ENCODE measurements around the gene PID1. TPM values are rescaled to one million over a fixed set of nuclear protein-coding genes. Genes with fewer than 3 reads are reported as not detected.

The PID1 gene
- total RNA-seq, 1 experiment from 2014 or later = 2.9 TPM

GRCh38 chr2:229101314-229101713 is 169.8 kb downstream of the PID1 start:
- in situ Hi-C loops (cut with HindIII; ENCODE audit: low pct_unique_long_range_greater_than_20kb, low sequenced_read_pairs) = no loop called here
- Histone ChIP-seq H3K27me3 (ENCODE audit: control insufficient read depth, insufficient read depth, low read length) (no peaks in the 10 kb centered on the region), H3K4me3 (ENCODE audit: low read depth in 2 of 2, low read length in 2 of 2) (no peak overlapping the region), H3K4me1 (ENCODE audit: control insufficient read depth, insufficient read depth, low read length) (no peaks in the 10 kb centered on the region), H3K9me3 (ENCODE audit: control insufficient read depth, insufficient read depth, low read depth, low read length) (no peaks in the 10 kb centered on the region), H3K27ac (ENCODE audit: low read length) (no peak overlapping the region), H3K36me3 (ENCODE audit: control insufficient read depth, insufficient read depth, low read length) (no peaks in the 10 kb centered on the region)
- intact Hi-C loops (cut with micrococcal nuclease; ENCODE audit: unreplicated experiment) = no loop called here
- CTCF ChIA-PET = no interaction called here
- no peak for ATAC-seq
- DNase-seq (ENCODE audit: low read depth, low spot score) = no peak
- POLR2A ChIA-PET = no interaction called here
- no TSS peak for BruUV-seq (replicated peaks)
- TF ChIP-seq POLR2AphosphoS5 (IDR thresholded peaks at IDR 0.05; ENCODE audit: low read depth, low read length) = no peak

DNA sequence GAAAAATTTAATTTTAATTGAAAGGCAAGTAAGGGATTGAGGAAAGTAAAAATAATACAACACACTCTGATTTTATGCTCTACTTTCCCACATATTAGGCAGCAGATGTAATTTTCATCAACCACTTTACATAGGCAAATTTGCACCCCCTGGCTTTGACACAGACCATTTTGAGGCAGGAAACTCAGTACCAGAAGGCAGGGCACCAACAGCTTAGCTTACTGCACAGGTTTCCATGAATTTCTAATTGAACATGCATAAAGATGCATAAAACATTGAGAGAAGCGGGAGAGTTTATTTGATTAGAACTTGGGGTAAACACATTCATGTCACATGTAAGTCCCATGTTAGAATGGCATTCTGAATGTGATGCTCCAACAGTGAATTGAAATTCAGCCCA is 171.9 kb downstream of the PID1 start:
- ATAC-seq = no peak
- in situ Hi-C loops (cut with HindIII; ENCODE audit: low pct_unique_long_range_greater_than_20kb, low sequenced_read_pairs) = no loop called here
- no TSS peak for BruUV-seq (replicated peaks)
- H3K27ac ChIP-seq (ENCODE audit: low read length) = no peak overlapping the region
- no peak overlapping the region for H3K4me3 ChIP-seq (ENCODE audit: low read depth in 2 of 2, low read length in 2 of 2)
- TF ChIP-seq TCF7L2 (IDR thresholded peaks at IDR 0.05; ENCODE audit: low read depth, low read length) = no peak
- TF ChIP-seq CTCF (IDR thresholded peaks at IDR 0.05) = no peak
- no peak for TF ChIP-seq SIN3A (IDR thresholded peaks at IDR 0.05; ENCODE audit: borderline replicate concordance, insufficient read depth, low read depth, low read length)
- no peak for TF ChIP-seq POLR2AphosphoS5 (IDR thresholded peaks at IDR 0.05; ENCODE audit: low read depth, low read length)
- TF ChIP-seq, protein P1, sequence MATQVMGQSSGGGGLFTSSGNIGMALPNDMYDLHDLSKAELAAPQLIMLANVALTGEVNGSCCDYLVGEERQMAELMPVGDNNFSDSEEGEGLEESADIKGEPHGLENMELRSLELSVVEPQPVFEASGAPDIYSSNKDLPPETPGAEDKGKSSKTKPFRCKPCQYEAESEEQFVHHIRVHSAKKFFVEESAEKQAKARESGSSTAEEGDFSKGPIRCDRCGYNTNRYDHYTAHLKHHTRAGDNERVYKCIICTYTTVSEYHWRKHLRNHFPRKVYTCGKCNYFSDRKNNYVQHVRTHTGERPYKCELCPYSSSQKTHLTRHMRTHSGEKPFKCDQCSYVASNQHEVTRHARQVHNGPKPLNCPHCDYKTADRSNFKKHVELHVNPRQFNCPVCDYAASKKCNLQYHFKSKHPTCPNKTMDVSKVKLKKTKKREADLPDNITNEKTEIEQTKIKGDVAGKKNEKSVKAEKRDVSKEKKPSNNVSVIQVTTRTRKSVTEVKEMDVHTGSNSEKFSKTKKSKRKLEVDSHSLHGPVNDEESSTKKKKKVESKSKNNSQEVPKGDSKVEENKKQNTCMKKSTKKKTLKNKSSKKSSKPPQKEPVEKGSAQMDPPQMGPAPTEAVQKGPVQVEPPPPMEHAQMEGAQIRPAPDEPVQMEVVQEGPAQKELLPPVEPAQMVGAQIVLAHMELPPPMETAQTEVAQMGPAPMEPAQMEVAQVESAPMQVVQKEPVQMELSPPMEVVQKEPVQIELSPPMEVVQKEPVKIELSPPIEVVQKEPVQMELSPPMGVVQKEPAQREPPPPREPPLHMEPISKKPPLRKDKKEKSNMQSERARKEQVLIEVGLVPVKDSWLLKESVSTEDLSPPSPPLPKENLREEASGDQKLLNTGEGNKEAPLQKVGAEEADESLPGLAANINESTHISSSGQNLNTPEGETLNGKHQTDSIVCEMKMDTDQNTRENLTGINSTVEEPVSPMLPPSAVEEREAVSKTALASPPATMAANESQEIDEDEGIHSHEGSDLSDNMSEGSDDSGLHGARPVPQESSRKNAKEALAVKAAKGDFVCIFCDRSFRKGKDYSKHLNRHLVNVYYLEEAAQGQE (IDR thresholded peaks at IDR 0.05; ENCODE audit: insufficient read depth in 1 of 2, low read depth in 2 of 2, low read length in 1 of 2) = no peak
- no peaks in the 10 kb centered on the region for H3K36me3 ChIP-seq (ENCODE audit: control insufficient read depth, insufficient read depth, low read length)
- intact Hi-C loops (cut with micrococcal nuclease; ENCODE audit: unreplicated experiment) = no loop called here
- no peak for DNase-seq (ENCODE audit: low read depth, low spot score)
- ChIA-PET CTCF (no interaction called here), POLR2A (no interaction called here)
- no peaks in the 10 kb centered on the region for H3K4me1 ChIP-seq (ENCODE audit: control insufficient read depth, insufficient read depth, low read length)
- H3K9me3 ChIP-seq (ENCODE audit: control insufficient read depth, insufficient read depth, low read depth, low read length) = no peaks in the 10 kb centered on the region
- H3K27me3 ChIP-seq (ENCODE audit: control insufficient read depth, insufficient read depth, low read length) = no peaks in the 10 kb centered on the region

GRCh38 chr2:229098801-229099200 is 172.3 kb downstream of the PID1 start:
- Histone ChIP-seq H3K27ac (ENCODE audit: low read length) (no peak overlapping the region), H3K36me3 (ENCODE audit: control insufficient read depth, insufficient read depth, low read length) (no peaks in the 10 kb centered on the region), H3K9me3 (ENCODE audit: control insufficient read depth, insufficient read depth, low read depth, low read length) (no peaks in the 10 kb centered on the region), H3K27me3 (ENCODE audit: control insufficient read depth, insufficient read depth, low read length) (no peaks in the 10 kb centered on the region), H3K4me1 (ENCODE audit: control insufficient read depth, insufficient read depth, low read length) (no peaks in the 10 kb centered on the region), H3K4me3 (ENCODE audit: low read depth in 2 of 2, low read length in 2 of 2) (no peak overlapping the region)
- ChIA-PET CTCF (no interaction called here), POLR2A (no interaction called here)
- intact Hi-C loops (cut with micrococcal nuclease; ENCODE audit: unreplicated experiment) = no loop called here
- TF ChIP-seq SIN3A (IDR thresholded peaks at IDR 0.05; ENCODE audit: borderline replicate concordance, insufficient read depth, low read depth, low read length) = no peak
- TF ChIP-seq POLR2AphosphoS5 (IDR thresholded peaks at IDR 0.05; ENCODE audit: low read depth, low read length) = no peak
- TF ChIP-seq CTCF (IDR thresholded peaks at IDR 0.05) = no peak
- TF ChIP-seq TCF7L2 (IDR thresholded peaks at IDR 0.05; ENCODE audit: low read depth, low read length) = no peak
- TF ChIP-seq, protein P1 (IDR thresholded peaks at IDR 0.05; ENCODE audit: insufficient read depth in 1 of 2, low read depth in 2 of 2, low read length in 1 of 2) = no peak
- in situ Hi-C loops (cut with HindIII; ENCODE audit: low pct_unique_long_range_greater_than_20kb, low sequenced_read_pairs) = no loop called here
- ATAC-seq = no peak
- BruUV-seq (replicated peaks) = no TSS peak
- DNase-seq (ENCODE audit: low read depth, low spot score) = no peak

All from Panc1 (cell line).